HL-60 (cell line): ENCODE results near the gene PCSK5.

Source experiments
- DNase-seq, 2 experiments: peaks; one replicate each; pipeline ENCODE4 v3.0.0-alpha.2; 2010 to 2020; ENCODE audit warnings: low read depth in 1 of 2, low spot score in 1 of 2
- H3K27ac ChIP-seq: fragments of 250-450 bp; sonication (Bioruptor Pico); replicated peaks from 2 replicates; pipeline ENCODE4 v1.5.1; 2020; ENCODE audit warnings: mild to moderate bottlenecking, moderate library complexity
- H3K27me3 ChIP-seq: fragments of 250-450 bp; sonication (Bioruptor Pico); 2 replicates; pipeline ENCODE4 v1.5.1; 2021; ENCODE audit warnings: mild to moderate bottlenecking, moderate library complexity; ENCODE audit not compliant: insufficient read depth, poor library complexity, severe bottlenecking
- H3K4me3 ChIP-seq: replicated peaks from 2 replicates; pipeline ENCODE4 v1.5.1; 2011; ENCODE audit warnings: mild to moderate bottlenecking, control low read depth, low read length; ENCODE audit not compliant: insufficient read depth
- CTCF ChIP-seq: IDR thresholded peaks from one replicate; pipeline ENCODE4 v1.5.1; 2011; ENCODE audit warnings: low read length, control low read depth, inconsistent platforms; ENCODE audit not compliant: insufficient read depth
- GABPA ChIP-seq: IDR thresholded peaks from 2 replicates; pipeline ENCODE4 v1.6.1; 2012; ENCODE audit warnings: low read depth
- POLR2AphosphoS5 ChIP-seq: IDR thresholded peaks from 2 replicates; pipeline ENCODE4 v1.6.1; 2012; ENCODE audit warnings: low read depth
- REST ChIP-seq: IDR thresholded peaks from 2 replicates; pipeline ENCODE4 v1.6.1; 2012; ENCODE audit warnings: low read depth; ENCODE audit not compliant: insufficient replicate concordance
- SPI1 ChIP-seq: IDR thresholded peaks from 2 replicates; pipeline ENCODE4 v1.6.1; 2012; ENCODE audit warnings: low read depth, mild to moderate bottlenecking, borderline replicate concordance

The PCSK5 gene

GRCh38 chr9:76143834-76144233 is 253.4 kb downstream of the PCSK5 start:
- Histone ChIP-seq H3K27ac (peak overlapping the region; percentile 45), H3K27me3 (no peaks in the 10 kb centered on the region), H3K4me3 (no peak overlapping the region)
- no peak for TF ChIP-seq CTCF
- no peak for DNase-seq

GRCh38 chr9:76150013-76150412 is 259.5 kb downstream of the PCSK5 start:
- no peak overlapping the region for H3K4me3 ChIP-seq
- TF ChIP-seq POLR2AphosphoS5 (no peak), CTCF (no peak), SPI1 (no peak), REST (no peak), GABPA (no peak)
- no peak for DNase-seq
- no peak overlapping the region for H3K27ac ChIP-seq
- H3K27me3 ChIP-seq, result no peaks in the 10 kb centered on the region

GRCh38 chr9:76151267-76151666 is 260.8 kb downstream of the PCSK5 start:
- TF ChIP-seq GABPA (no peak), SPI1 (no peak), POLR2AphosphoS5 (no peak), REST (no peak), CTCF (no peak)
- no peaks in the 10 kb centered on the region for H3K27me3 ChIP-seq
- no peak overlapping the region for H3K27ac ChIP-seq
- no peak overlapping the region for H3K4me3 ChIP-seq
- DNase-seq, result no peak

GRCh38 chr9:76153339-76153738 is 262.9 kb downstream of the PCSK5 start:
- TF ChIP-seq GABPA, result no peak
- no peak for TF ChIP-seq POLR2AphosphoS5
- TF ChIP-seq SPI1, result no peak
- TF ChIP-seq CTCF, result no peak
- TF ChIP-seq REST, result no peak
- no peaks in the 10 kb centered on the region for H3K27me3 ChIP-seq
- no peak overlapping the region for H3K27ac ChIP-seq
- H3K4me3 ChIP-seq, result no peak overlapping the region
- no peak for DNase-seq
